HS-5 (cell line): ENCODE data around the gene FLCN.
A peak's percentile ranks its signal among the peaks of the same experiment; 100 is the strongest.

Experiments used
- DNase-seq: peaks from one replicate; pipeline ENCODE4 v3.0.0-alpha.2; 2012; ENCODE audit warnings: low read depth

FLCN gene

DNA sequence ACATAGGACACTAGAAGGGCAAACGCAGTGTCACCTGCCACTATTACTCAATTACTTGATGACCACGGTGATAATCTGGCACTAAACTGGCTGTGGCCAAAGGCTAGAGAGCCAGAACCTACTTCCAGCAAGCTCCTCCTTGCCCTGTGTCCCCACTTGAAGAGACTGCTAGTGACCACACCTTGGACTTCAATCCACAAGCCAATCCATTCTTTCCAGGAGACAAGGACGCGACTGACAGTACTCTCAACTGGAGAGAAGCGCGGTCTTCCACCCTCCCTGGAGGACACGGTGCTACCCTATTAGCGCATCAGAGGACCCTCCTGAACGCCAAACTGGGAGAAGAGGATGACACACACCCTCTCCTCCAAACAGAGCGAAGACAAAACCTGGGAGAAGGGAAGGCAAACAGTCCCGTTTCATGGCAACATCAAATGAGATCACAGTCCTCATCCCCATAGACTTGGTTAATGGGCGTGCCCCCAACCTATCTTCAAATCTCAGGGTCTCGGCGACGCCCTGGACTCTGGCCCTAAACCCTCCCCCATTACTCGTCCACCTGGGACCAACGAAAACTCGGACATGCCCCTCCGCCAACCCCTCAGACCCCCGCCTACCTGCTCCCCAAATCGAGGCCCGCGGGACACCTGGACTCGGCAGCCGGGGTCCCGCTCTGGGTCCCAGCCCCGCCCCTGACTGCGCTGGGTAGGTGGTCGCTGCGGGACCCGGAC is 508 bp downstream of the FLCN start:
- peak; percentile 10 for DNase-seq

DNA sequence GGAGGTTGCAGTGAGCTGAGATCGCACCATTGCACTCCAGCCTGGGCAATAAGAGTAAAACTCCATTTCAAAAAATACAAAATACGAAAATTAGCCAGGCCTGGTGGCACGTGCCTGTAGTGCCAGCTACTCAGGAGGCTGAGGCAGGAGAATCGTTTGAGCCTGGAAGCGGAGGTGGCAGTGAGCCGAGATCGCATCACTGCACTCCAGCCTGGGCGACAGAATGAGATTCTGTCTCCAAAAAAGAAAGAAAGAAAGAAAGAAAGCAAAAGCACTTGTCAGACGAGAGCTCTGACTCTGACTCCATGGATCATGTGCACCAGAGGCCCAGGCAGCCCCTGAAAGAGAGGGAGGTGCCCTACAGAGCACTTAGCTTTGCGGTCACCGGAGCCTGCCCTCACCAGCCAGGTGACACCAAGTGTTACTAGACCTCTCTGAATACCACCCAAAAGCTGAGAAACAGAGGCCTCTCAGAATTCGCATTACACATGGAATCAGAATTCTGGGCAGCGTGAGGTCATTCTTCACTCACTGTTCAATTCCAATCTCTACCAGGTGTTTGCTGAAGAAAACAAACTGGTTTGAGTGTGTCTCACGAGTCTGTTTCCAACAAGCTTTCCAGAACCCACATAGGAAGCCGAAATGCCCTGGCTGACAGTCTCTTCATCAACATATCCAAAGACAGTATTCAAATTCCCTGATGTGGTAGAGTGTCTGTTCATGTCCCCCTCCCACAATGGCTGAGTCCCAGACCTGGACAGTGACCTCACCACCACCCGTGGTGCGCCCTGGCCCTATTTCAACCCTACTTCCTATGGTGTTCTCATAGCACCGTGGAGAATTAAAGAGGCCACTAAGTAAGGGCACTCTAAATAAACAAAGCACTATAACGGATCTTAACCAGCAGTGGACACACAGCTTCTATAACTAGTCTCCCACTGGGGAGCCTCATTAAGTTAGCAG is 1.5 kb downstream of the FLCN start:
- DNase-seq, result peak; percentile 42

DNA sequence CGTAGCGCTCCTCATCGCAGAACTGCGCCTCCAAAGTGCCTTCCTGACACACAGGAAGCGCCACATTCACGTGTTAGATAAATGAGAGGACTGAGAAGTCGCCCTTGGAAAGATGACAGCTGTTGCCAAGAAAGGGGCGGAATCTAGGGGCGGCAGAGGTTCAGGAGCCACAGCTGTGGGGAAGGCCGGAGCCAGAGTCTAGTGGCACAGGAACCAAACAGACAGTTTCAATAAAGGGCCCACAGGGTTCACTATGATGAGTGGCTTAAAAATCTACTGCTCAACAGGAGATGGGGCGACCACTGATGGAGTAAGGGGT is 4.7 kb downstream of the FLCN start:
- no peak for DNase-seq

- no peak for DNase-seq
Observed at GRCh38 chr17:17231621-17232302, 5.2 kb downstream of the FLCN start.

DNA sequence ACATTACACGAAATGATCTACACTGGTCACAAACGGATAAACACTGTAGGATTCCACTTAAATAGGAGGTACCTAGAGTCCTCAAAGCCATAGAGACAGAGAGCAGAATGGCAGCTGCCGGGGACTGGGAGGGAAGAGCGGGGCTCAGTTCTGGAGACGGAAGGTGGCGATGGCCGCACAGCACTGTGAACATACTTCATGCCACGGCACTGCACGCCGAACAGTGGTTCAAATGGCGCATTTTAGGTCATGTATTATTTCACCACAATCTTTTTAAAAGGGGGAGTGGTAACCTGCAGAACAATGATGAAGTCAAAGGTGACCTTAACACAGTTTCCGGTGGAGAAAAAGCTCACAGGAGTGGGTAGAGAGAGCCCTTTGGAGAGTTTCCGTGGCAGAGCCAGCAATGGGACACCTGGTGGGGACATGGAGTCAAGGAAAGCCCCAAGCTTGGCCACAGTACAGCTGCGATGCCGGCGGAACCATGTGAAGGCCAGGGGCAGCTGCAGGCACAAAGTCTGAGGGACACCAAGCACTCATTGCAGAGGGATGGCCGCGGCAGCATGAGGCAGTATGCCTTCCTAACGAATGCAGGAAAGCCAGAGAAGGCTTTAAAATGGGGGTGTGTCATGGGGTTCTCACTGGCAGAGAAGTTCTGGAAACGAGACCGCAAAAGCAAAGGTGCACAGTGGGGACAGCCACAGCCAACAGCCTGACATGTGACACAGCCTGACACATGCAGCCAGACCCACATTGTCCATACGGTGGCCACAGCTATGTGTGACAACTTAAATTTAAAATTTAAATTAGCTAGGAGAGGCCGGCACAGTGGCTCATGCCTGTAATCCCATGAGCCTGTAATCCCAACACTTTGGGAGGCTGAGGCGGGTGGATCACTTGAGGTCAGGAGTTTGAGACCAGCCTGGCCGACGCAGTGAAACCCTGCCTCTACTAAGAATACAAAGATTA is 7.3 kb downstream of the FLCN start:
- DNase-seq, result no peak

DNA sequence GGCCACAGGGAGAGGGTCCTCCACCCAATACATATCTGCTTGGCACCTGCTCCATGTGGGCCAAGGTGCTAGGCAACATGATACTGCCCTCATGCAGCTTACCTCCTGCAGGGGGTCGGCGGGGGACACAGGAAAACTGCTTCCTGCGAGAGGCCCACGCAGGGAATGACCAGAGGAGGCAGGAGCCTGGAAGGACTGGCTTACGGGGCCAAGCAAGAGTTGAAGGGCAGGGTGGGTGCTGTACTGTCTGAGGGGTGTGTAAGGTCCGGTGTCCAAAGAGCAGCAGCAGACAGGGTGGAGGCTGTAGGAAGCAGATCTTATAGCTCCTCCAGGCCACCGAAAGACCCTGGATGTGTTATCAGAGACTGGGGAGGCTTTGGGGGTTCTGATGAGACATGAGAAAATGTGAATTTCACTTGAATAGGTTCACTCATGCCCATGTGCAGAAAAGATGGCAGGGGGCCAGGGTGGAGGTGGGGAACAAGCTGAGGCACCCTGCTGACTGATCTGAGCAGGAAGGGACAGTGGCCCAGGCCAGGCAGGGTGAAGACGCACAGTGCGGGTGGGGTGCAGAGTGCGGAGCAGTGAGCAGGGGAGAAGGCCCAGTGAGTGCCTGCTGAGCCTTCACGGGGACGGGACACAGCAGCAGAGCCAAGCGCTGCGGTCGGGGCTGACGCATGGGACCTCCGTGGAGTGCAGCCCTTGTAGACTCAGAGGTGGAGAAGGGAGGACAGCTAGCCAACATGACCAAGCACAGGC is 8.3 kb downstream of the FLCN start:
- no peak for DNase-seq

DNA sequence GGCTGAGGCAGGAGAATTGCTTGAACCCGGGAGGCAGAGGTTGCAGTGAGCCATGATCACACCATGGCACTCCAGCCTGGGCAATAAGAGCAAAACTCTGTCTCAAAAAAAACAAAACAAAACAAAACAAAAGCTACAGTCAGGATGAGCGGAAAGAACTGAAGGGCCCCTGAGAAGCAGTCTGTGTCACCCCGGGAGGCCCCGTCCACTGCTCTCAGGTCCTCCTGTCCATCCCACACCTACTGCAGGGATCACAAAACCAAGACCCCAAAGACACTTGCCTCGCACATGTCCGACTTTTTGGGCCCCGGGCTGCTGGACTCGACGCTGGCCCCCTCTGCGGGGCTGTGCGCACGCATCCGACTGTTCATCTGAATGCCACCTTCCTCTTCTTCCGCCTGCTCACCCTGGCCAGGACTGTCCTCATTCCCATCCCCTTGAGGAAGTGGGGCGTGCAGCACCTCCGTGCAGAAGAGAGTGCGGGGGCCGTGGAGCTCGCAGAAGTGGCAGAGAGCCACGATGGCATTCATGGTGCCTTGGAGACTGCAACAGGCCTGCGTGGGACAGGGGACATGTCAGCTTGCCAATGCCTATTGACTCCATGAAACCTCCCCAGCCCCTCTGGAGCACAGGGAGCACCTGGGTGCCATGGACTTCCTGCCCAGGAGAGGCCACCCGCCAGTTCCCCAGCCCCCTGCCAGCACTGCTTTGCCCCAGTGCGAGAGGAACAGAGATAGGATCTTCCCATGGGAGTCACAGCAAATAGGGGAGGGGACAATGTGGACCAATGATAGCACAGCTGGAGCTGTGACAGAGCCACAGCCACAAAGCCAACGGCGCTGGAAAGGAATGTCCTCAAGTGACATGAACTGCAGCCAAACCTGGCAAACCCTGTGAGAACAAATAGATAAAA is 9.1 kb downstream of the FLCN start:
- DNase-seq, result no peak

GRCh38 chr17:17226451-17227265 is 10.3 kb downstream of the FLCN start:
- DNase-seq, result no peak

DNA sequence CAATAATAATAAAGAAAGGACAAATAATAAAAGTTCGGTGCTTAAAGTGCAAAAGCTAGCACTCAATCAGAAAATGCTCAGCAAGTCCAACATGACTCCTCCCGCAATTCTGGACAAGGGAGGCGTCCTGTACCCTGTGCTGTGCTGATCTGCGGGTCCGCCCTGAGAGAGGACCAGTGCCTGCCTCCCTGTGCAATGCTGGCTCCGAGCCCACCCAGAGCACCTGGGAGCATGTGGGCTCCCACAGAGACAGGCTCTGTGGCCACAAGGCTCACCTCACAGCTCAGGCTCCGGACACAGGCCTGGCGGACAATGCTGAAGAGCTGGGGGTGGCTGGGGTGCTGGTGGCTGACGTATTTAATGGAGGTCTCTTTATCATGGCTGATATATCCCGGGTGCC is 11.1 kb downstream of the FLCN start:
- no peak for DNase-seq

DNA sequence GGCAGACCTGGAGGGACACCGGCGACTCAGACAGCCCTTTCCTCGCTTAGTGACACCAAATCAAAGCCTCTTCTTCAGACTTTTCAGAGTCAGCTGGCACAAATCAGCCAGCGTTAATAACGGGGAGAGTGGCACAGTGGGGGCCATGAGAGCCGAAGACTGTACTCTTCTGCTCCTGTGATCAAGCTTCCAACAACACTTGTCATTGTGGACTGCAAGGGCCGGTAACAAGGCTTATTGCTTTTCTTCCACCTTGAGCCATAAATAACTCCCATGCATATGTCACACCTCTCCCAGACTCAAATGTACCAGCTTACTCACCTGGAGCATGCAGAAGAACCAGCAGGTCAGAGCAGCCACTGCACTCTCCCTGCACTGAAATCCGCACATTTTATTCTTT is 12.8 kb downstream of the FLCN start:
- no peak for DNase-seq

DNA sequence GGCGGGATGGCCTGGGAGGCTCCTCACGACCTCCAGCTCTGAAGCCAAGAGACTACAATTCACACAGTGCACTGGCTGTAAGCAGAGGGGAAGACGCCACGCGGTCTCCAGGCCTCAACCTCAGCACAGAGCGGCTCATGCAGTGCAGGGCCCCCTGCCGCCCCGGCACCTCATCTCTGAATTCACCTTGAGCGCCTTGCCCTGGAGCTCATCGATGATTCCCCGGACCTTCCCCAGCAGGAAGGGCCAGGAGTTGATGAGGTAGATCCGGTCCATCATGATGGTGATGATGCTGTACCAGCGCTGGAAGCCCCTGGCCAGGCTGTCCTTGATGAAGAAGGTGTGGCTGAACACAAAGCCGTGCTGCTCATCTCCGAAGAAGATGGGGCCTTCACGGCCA is 13.2 kb downstream of the FLCN start:
- no peak for DNase-seq

DNA sequence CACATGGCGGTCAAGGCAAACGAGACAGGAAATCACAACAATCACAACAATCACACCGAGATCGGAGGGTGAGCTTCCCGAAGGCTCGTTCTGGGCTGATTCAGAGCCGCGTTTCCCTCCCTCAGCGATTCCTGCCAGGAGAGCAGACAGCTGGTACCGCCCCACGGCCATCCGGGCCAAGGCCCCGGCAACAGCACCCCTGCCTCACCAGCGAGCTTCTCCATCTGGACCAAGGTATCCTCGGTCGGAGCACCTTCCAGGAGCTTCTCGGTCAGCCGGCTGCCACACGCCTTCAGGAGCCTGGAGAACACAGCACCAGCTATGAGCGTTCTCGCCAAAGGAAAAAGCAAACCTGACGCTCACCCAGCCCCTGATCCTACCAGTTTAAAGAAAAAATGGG is 15.6 kb downstream of the FLCN start:
- DNase-seq, result no peak

GRCh38 chr17:17220529-17220928 is 16.4 kb downstream of the FLCN start:
- no peak for DNase-seq

DNA sequence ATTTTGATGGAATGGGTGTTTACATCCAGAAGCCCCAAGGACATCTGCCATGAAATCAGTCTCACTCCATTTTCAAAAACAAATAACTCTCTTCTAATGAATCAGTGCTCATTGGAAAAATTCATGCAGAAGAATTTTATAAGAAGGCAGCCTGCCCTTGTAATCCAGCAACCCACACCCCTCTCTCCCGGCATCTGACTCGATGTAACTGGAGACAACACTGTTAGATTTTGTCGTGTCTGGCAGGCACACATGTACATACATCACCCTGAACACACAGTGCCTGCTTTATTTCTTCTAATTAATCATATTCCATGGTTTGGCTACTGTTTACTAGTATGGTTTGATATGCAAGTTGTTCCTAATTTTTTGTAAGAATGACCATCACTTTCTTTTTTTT is 19.0 kb downstream of the FLCN start:
- DNase-seq, result no peak

GRCh38 chr17:17216776-17217175 is 20.2 kb downstream of the FLCN start:
- DNase-seq, result no peak

DNA sequence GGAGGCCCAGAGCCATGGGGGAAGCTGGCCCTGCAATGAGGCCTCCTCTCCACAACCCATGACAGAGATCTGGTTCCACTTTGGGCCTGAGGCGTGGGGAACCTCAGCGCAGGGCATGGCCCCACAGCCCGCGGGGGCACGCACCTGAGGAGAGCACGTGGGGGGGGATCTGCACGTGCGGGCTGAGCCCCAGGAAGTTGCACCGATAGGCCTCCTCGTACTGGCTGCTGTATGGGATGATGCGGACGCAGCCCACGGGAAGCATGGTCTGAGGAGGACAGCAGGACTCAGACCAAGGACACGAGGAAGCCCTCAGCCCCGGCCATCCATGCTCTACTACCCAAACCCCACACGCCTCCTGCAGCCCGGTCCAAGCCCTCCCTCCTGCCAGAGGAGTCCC is 20.7 kb downstream of the FLCN start:
- DNase-seq, result no peak

- DNase-seq, result no peak
Observed at GRCh38 chr17:17215575-17215974, 21.4 kb downstream of the FLCN start.

DNA sequence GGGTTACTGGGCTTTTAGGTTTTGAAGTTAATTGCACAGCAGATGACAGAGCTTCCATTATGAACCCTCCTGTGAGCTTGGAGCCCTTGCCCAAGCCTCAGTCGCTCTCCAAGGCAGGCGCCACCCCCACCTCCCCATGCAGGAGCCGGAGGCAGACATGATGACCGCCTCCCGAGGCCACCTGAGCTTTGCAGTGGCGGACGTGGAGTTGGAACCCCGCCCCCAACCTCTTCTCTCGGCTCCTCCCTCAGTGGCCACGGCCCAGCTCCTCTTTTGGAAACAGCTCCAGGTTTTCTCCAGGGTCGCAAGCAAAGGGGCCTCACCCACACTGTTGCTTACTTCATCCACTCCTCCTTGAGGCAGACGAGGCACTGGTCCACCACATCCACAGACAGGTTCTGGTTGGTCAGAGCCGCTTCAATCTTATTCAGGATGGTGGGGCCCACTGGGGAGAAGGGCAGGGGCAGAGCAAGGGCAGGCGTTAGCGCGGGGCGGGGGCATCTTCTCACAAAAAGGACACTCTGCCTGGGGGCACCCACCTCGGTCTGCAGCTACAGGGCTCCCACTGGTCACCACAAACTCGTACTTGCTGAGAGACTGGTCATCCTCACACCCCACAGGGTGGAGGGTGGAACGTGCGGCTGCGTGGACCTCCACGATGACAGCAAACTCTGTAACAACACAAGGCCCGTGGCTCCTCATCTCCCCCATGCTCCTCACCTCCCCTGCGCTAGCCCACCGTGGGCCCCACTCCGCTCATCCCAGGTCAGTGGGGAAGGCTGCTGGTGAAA is 22.1 kb downstream of the FLCN start:
- DNase-seq, result no peak
